HCT116 (cell line): ENCODE data around the gene GAMT. TPM values are rescaled to one million over a fixed set of nuclear protein-coding genes. Genes with fewer than 3 reads are reported as not detected.

Experiments
- ATAC-seq: fragments of 200-7000 bp; cut with Tn5 transposase; 2 replicates; pipeline ENCODE4 v1.9.1; 2020; ENCODE audit warnings: mild to moderate bottlenecking, moderate library complexity
- BruUV-seq: library from RNA; stranded (reverse); fragments of 400-500 nt; replicated peaks from 2 replicates; lab custom pipeline; 2021; lab: Mats Ljungman, UMichigan
- CTCF ChIA-PET: fragments of 300-600 bp; sonication (Branson Sonifier 250); formaldehyde crosslinking; loops from one replicate; lab custom pipeline; 2021; ENCODE audit warnings: antibody characterized with exemption; lab: Charles Lee
- POLR2A ChIA-PET: fragments of 300-600, 350-600 bp; sonication (Branson Sonifier 250); formaldehyde crosslinking; loops from one replicate; lab custom pipeline; 2021; ENCODE audit warnings: antibody characterized with exemption; lab: Charles Lee
- RAD21 ChIA-PET, 2 experiments: fragments of 300-600 bp; sonication (Branson Sonifier 250); formaldehyde crosslinking; loops; one replicate each; lab custom pipeline; 2023; ENCODE audit warnings: low total read pairs in 2 of 2; ENCODE audit not compliant: uncharacterized antibody in 2 of 2, unreplicated experiment in 2 of 2, low non-redundant PET in 1 of 2; lab: Charles Lee
- DNase-seq: peaks from one replicate; pipeline ENCODE4 v3.0.0-alpha.2; 2010; ENCODE audit warnings: low read depth, low spot score
- H2AFZ ChIP-seq: fragments of 200-600 bp; shearing (Covaris generic), sonication (generic); 2 replicates; pipeline ENCODE4 v1.6.1; 2017; ENCODE audit warnings: low read depth, mixed run types, mixed read lengths, antibody characterized with exemption, low read length; ENCODE audit not compliant: poor library complexity, severe bottlenecking
- H3K27ac ChIP-seq: 2 replicates; pipeline ENCODE4 v1.5.1; 2012; ENCODE audit warnings: low read depth, low read length
- H3K27me3 ChIP-seq: fragments of 200-600 bp; sonication (generic); 2 replicates; pipeline ENCODE4 v1.6.1; 2016; ENCODE audit warnings: mixed run types, low read length, mixed read lengths; ENCODE audit not compliant: insufficient read depth
- H3K36me3 ChIP-seq, 2 experiments: fragments of 200-500 bp in 1 of 2; fragments of 200-600 bp in 1 of 2; sonication (Bioruptor generic) in 1 of 2; sonication (generic) in 1 of 2; 2 replicates each; pipeline versions ENCODE4 v1.5.1 to v1.6.1; 2014 to 2016; ENCODE audit warnings: low read length in 2 of 2, inconsistent platforms in 1 of 2, mixed read lengths in 1 of 2, mixed run types in 1 of 2; ENCODE audit not compliant: insufficient read depth in 2 of 2, control insufficient read depth in 1 of 2
- H3K4me1 ChIP-seq, 2 experiments: fragments of 200-600 bp in 1 of 2; sonication (generic) in 1 of 2; 2 replicates each; pipeline versions ENCODE4 v1.5.1 to v1.6.1; 2012 to 2017; ENCODE audit warnings: low read length in 2 of 2, inconsistent platforms in 1 of 2, mild to moderate bottlenecking in 1 of 2, mixed read lengths in 1 of 2, mixed run types in 1 of 2, moderate library complexity in 1 of 2; ENCODE audit not compliant: insufficient read depth in 2 of 2, control insufficient read depth in 1 of 2
- H3K4me2 ChIP-seq: fragments of 200-600 bp; sonication (generic); 2 replicates; pipeline ENCODE4 v1.6.1; 2017; ENCODE audit warnings: mixed run types, low read length, mixed read lengths
- H3K4me3 ChIP-seq, 2 experiments: fragments of 200-600 bp in 1 of 2; sonication (generic) in 1 of 2; replicated peaks in 1 of 2; 2 replicates each; pipeline ENCODE4 v1.5.1; 2011 to 2016; ENCODE audit warnings: low read length in 2 of 2, control low read depth in 1 of 2, low read depth in 1 of 2, mild to moderate bottlenecking in 1 of 2, mixed read lengths in 1 of 2, mixed run types in 1 of 2
- H3K79me2 ChIP-seq: fragments of 200-600 bp; sonication (generic); 2 replicates; pipeline ENCODE4 v1.6.1; 2017; ENCODE audit warnings: mild to moderate bottlenecking, mixed run types, low read length, moderate library complexity, mixed read lengths; ENCODE audit not compliant: insufficient read depth
- H3K9ac ChIP-seq: fragments of 200-600 bp; sonication (generic); 2 replicates; pipeline ENCODE4 v1.6.1; 2016; ENCODE audit warnings: low read length, mixed read lengths
- H3K9me2 ChIP-seq: fragments of 200-600 bp; sonication (generic), shearing (Covaris generic); 2 replicates; pipeline ENCODE4 v1.6.1; 2017; ENCODE audit warnings: mixed run types, mild to moderate bottlenecking, moderate library complexity; ENCODE audit not compliant: insufficient read depth
- H3K9me3 ChIP-seq, 2 experiments: fragments of 200-500 bp in 1 of 2; fragments of 200-600 bp in 1 of 2; sonication (Bioruptor generic) in 1 of 2; sonication (generic) in 1 of 2; 2 replicates each; pipeline ENCODE4 v1.6.1; 2014 to 2017; ENCODE audit warnings: low read length in 2 of 2, mixed read lengths in 2 of 2, inconsistent platforms in 1 of 2, low read depth in 1 of 2, mild to moderate bottlenecking in 1 of 2, mixed run types in 1 of 2, moderate library complexity in 1 of 2; ENCODE audit not compliant: control insufficient read depth in 1 of 2, insufficient read depth in 1 of 2
- H4K20me1 ChIP-seq: fragments of 200-600 bp; sonication (generic), shearing (Covaris generic); 2 replicates; pipeline ENCODE4 v1.6.1; 2017; ENCODE audit warnings: mixed run types, mild to moderate bottlenecking, moderate library complexity; ENCODE audit not compliant: insufficient read depth
- CEBPB ChIP-seq: IDR thresholded peaks from 2 replicates; pipeline ENCODE4 v1.6.1; 2012; ENCODE audit warnings: low read depth
- EGR1 ChIP-seq: IDR thresholded peaks from 2 replicates; pipeline ENCODE4 v1.6.1; 2012; ENCODE audit warnings: low read depth
- EZH2 ChIP-seq: fragments of 200-600 bp; sonication (generic); IDR thresholded peaks from 2 replicates; pipeline ENCODE4 v1.6.1; 2017; ENCODE audit warnings: antibody characterized with exemption, mixed run types
- POLR2A ChIP-seq: IDR thresholded peaks from 2 replicates; pipeline ENCODE4 v1.7.0; 2011; ENCODE audit warnings: borderline replicate concordance; ENCODE audit not compliant: insufficient read depth, insufficient read length; ENCODE audit errors: extremely low read depth
- SP1 ChIP-seq: IDR thresholded peaks from 2 replicates; pipeline ENCODE4 v1.6.1; 2012; ENCODE audit warnings: low read depth
- TCF7L2 ChIP-seq: IDR thresholded peaks from 2 replicates; pipeline ENCODE4 v1.7.0; 2011; ENCODE audit warnings: borderline replicate concordance, inconsistent platforms; ENCODE audit not compliant: insufficient read depth, insufficient read length; ENCODE audit errors: extremely low read depth
- ZFX ChIP-seq: fragments of 450-650 bp; IDR thresholded peaks from 2 replicates; pipeline ENCODE4 v1.6.1; 2017
- intact Hi-C: fragments of 100-400 bp; cut with micrococcal nuclease; formaldehyde crosslinking; loops from 2 replicates; pipeline ENCODE4 v1.10.0; 2022
- total RNA-seq: library from RNA; stranded (reverse); gene quantifications from one replicate; pipeline ENCODE4 v1.2.1, GENCODE V29; 2021; ENCODE audit not compliant: unreplicated experiment
- TF ChIP-seq, protein P1 (sequence below): IDR thresholded peaks from 2 replicates; pipeline ENCODE4 v1.6.1; 2012

Gene GAMT
- total RNA-seq, 1 experiment from 2014 or later: 102 TPM

GRCh38 chr19:1449467-1450442, 48.4 kb upstream of the GAMT start, which contains the start of gene APC2:
APC2 (plus strand) TSS chr19:1450121; CDS start chr19:1453002, 2,881 bp downstream.
- peak; percentile 53 for TF ChIP-seq SP1
- TF ChIP-seq, protein P1, sequence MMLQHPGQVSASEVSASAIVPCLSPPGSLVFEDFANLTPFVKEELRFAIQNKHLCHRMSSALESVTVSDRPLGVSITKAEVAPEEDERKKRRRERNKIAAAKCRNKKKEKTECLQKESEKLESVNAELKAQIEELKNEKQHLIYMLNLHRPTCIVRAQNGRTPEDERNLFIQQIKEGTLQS: no peak
- TF ChIP-seq ZFX: no peak
- 0 out of 2 replicates have a peak, but pooled peaks have one; percentile 33 for TF ChIP-seq EGR1
- TF ChIP-seq EZH2: no peak
- TF ChIP-seq POLR2A: no peak
- no peak for TF ChIP-seq TCF7L2
- no peaks in the 10 kb centered on the region; the same call in 1 of the 2 replicates for H3K27me3 ChIP-seq
- no peak within 1 kb of the TSS for H3K4me2 ChIP-seq
- ChIA-PET CTCF (no interaction called here), POLR2A (no interaction called here), RAD21 (no interaction called here)
- no peak within 1 kb of the TSS for H2AFZ ChIP-seq
- no peak within 1 kb of the TSS for H3K4me3 ChIP-seq
- H3K9ac ChIP-seq: no peak within 1 kb of the TSS
- ATAC-seq (peak; percentile 28), DNase-seq (no peak)
- no peaks in the 10 kb centered on the region for H3K9me2 ChIP-seq
- no TSS peak for BruUV-seq
- no peaks in the 10 kb centered on the region for H3K36me3 ChIP-seq
- H4K20me1 ChIP-seq: no peaks in the 10 kb centered on the region
- peaks cover 15 to 40% of the 10 kb centered on the region in 2 experiments for H3K4me1 ChIP-seq
- H3K27ac ChIP-seq: no peak within 1 kb of the TSS
- no peaks in the 10 kb centered on the region for H3K79me2 ChIP-seq
- intact Hi-C loops: no loop called here
- H3K9me3 ChIP-seq: no peaks in the 10 kb centered on the region

DNA sequence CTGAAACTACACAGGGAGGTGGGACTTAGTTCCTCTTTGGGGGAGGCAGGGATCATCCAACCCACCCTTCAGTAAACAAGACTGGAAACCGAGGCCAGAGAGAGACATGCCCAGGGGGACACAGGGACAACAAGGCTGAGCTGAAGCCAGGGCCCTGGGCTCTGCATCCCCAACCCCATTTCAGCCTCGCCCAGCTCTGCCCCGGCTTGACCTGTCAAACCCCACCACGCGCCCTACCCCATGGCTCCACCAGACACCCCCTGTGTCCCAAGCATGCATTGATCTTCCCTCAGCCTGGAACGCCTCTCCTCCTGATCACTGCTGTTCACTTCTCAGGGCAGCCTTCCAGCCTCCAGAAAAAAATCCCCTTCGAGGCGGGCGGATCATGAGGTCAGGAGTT, 46.6 kb upstream of the GAMT start:
- CTCF ChIA-PET: no interaction called here
- Histone ChIP-seq H3K9ac (no peak overlapping the region), H2AFZ (no peak overlapping the region), H3K36me3 (no peaks in the 10 kb centered on the region), H3K4me3 (no peak overlapping the region), H3K27ac (no peak overlapping the region), H3K27me3 (no peaks in the 10 kb centered on the region; the same call in 1 of the 2 replicates), H3K79me2 (no peaks in the 10 kb centered on the region), H3K9me2 (no peaks in the 10 kb centered on the region), H4K20me1 (no peaks in the 10 kb centered on the region), H3K4me1 (peaks cover 18 to 43% of the 10 kb centered on the region in 2 experiments), H3K9me3 (no peaks in the 10 kb centered on the region), H3K4me2 (no peak overlapping the region)
- BruUV-seq: no TSS peak
- TF ChIP-seq ZFX (no peak), CEBPB (no peak)
- POLR2A ChIA-PET: no interaction called here
- RAD21 ChIA-PET: no interaction called here
- ATAC-seq: no peak
- intact Hi-C loops: no loop called here
- no peak for DNase-seq
